SK-N-SH (cell line): ENCODE results near the gene SUMF1. TPM values are rescaled to one million over a fixed set of nuclear protein-coding genes. Genes with fewer than 3 reads are reported as not detected.

Experiments
- CTCF ChIA-PET: fragments of 300-600, 350-600 bp; formaldehyde crosslinking; extraction: SDS; loops from one replicate; lab custom pipeline; 2021; lab: Yijun Ruan, JAX
- POLR2A ChIA-PET: fragments of 350-600 bp; sonication (Branson Sonifier 250); formaldehyde crosslinking; extraction: SDS; loops from one replicate; lab custom pipeline; 2020; ENCODE audit warnings: antibody characterized with exemption, inconsistent platforms; lab: Yijun Ruan, JAX
- DNase-seq: peaks from one replicate; pipeline ENCODE4 v3.0.0; 2012
- H2AFZ ChIP-seq: fragments of 200-600 bp; sonication (generic); 2 replicates; pipeline ENCODE4 v1.8.1; 2016; ENCODE audit warnings: antibody characterized with exemption, mild to moderate bottlenecking, low read depth
- H3F3A ChIP-seq: fragments of 200-600 bp; sonication (generic); replicated peaks from 2 replicates; pipeline ENCODE3; 2016; ENCODE audit warnings: antibody characterized with exemption, mild to moderate bottlenecking; ENCODE audit not compliant: insufficient read depth
- H3K27ac ChIP-seq, 2 experiments: fragments of 200-500 bp in 1 of 2; fragments of 200-600 bp in 1 of 2; sonication (Bioruptor generic) in 1 of 2; sonication (generic), shearing (Covaris generic) in 1 of 2; 2 replicates each; pipeline versions ENCODE4 v1.5.1 to v1.6.1; 2014 to 2016; ENCODE audit warnings: low read depth in 2 of 2, inconsistent platforms in 1 of 2, low read length in 1 of 2, mild to moderate bottlenecking in 1 of 2, mixed read lengths in 1 of 2
- H3K27me3 ChIP-seq: fragments of 200-600 bp; sonication (generic), shearing (Covaris generic); 2 replicates; pipeline ENCODE4 v1.6.1; 2016; ENCODE audit warnings: mixed run types; ENCODE audit not compliant: insufficient read depth
- H3K36me3 ChIP-seq, 2 experiments: fragments of 200-500 bp in 1 of 2; fragments of 200-600 bp in 1 of 2; sonication (Bioruptor generic) in 1 of 2; sonication (generic) in 1 of 2; replicated peaks in 1 of 2; 2 replicates each; pipeline versions ENCODE3 to v1.5.1; 2014 to 2016; ENCODE audit warnings: low read length in 1 of 2, mild to moderate bottlenecking in 1 of 2; ENCODE audit not compliant: insufficient read depth in 2 of 2, control insufficient read depth in 1 of 2
- H3K4me1 ChIP-seq, 2 experiments: fragments of 200-500 bp in 1 of 2; fragments of 200-600 bp in 1 of 2; sonication (Bioruptor generic) in 1 of 2; sonication (generic), shearing (Covaris generic) in 1 of 2; 2 replicates each; pipeline versions ENCODE4 v1.5.1 to v1.6.1; 2014 to 2016; ENCODE audit warnings: low read depth in 1 of 2, low read length in 1 of 2, mixed run types in 1 of 2; ENCODE audit not compliant: insufficient read depth in 2 of 2, control insufficient read depth in 1 of 2
- H3K4me2 ChIP-seq: fragments of 200-600 bp; sonication (generic), shearing (Covaris generic); 2 replicates; pipeline ENCODE4 v1.6.1; 2017; ENCODE audit warnings: mixed run types
- H3K4me3 ChIP-seq, 2 experiments: fragments of 200-500 bp in 1 of 2; fragments of 200-600 bp in 1 of 2; sonication (Bioruptor generic) in 1 of 2; sonication (generic), shearing (Covaris generic) in 1 of 2; 2 replicates each; pipeline versions ENCODE4 v1.5.1 to v1.8.1; 2014 to 2016; ENCODE audit warnings: low read depth in 2 of 2, inconsistent platforms in 1 of 2, low read length in 1 of 2, mild to moderate bottlenecking in 1 of 2, mixed read lengths in 1 of 2, moderate library complexity in 1 of 2
- H3K79me2 ChIP-seq: fragments of 200-600 bp; sonication (generic); 2 replicates; pipeline ENCODE4 v1.8.1; 2017; ENCODE audit warnings: mild to moderate bottlenecking; ENCODE audit not compliant: insufficient read depth
- H3K9ac ChIP-seq: fragments of 200-600 bp; sonication (generic); 2 replicates; pipeline ENCODE4 v1.6.1; 2017; ENCODE audit warnings: mixed run types
- H3K9me2 ChIP-seq: fragments of 200-600 bp; sonication (generic); 2 replicates; pipeline ENCODE4 v1.6.1; 2017; ENCODE audit warnings: mixed run types
- H3K9me3 ChIP-seq: fragments of 200-600 bp; sonication (generic); 2 replicates; pipeline ENCODE4 v1.6.1; 2017; ENCODE audit warnings: mixed run types, mild to moderate bottlenecking, moderate library complexity
- H4K20me1 ChIP-seq: fragments of 200-600 bp; sonication (generic); 2 replicates; pipeline ENCODE4 v1.6.1; 2017; ENCODE audit warnings: mild to moderate bottlenecking, mixed run types; ENCODE audit not compliant: insufficient read depth
- ELF1 ChIP-seq: IDR thresholded peaks from 2 replicates; pipeline ENCODE4 v1.4.0; 2012
- EP300 ChIP-seq, 2 experiments: IDR thresholded peaks; 2 replicates each; pipeline versions ENCODE4 v1.4.0 to v1.6.1; 2012; ENCODE audit warnings: borderline replicate concordance in 1 of 2, low read depth in 1 of 2, low read length in 1 of 2
- EZH2phosphoT487 ChIP-seq: fragments of 200-600 bp; sonication (generic); IDR thresholded peaks from 2 replicates; pipeline ENCODE4 v1.6.1; 2017; ENCODE audit warnings: low read depth, mixed run types, mild to moderate bottlenecking, antibody characterized with exemption, moderate library complexity, borderline replicate concordance
- FOXJ3 ChIP-seq: sonication (generic); formaldehyde crosslinking; IDR thresholded peaks from 2 replicates; pipeline ENCODE4 v1.5.1; 2020; ENCODE audit warnings: mild to moderate bottlenecking, missing genetic modification reagents
- FOXM1 ChIP-seq: IDR thresholded peaks from 2 replicates; pipeline ENCODE4 v1.4.0; 2012; ENCODE audit warnings: low read depth, mild to moderate bottlenecking
- GABPA ChIP-seq: IDR thresholded peaks from 2 replicates; pipeline ENCODE4 v1.4.0; 2012; ENCODE audit warnings: low read depth, mild to moderate bottlenecking
- GATA2 ChIP-seq: sonication (generic); formaldehyde crosslinking; IDR thresholded peaks from 2 replicates; pipeline ENCODE4 v1.5.0; 2020; ENCODE audit warnings: mild to moderate bottlenecking, missing genetic modification reagents
- MXI1 ChIP-seq: IDR thresholded peaks from 2 replicates; pipeline ENCODE4 v1.6.1; 2012; ENCODE audit warnings: mild to moderate bottlenecking, low read depth, low read length, improper control_type of control experiment
- POLR2AphosphoS5 ChIP-seq: IDR thresholded peaks from 2 replicates; pipeline ENCODE4 v1.6.1; 2012; ENCODE audit warnings: low read depth, low read length
- RCOR1 ChIP-seq: fragments of 150-350 bp; IDR thresholded peaks from 2 replicates; pipeline ENCODE4 v1.6.1; 2017; ENCODE audit warnings: antibody characterized with exemption, low read length
- RFX5 ChIP-seq: IDR thresholded peaks from 2 replicates; pipeline ENCODE4 v1.6.1; 2012; ENCODE audit warnings: mild to moderate bottlenecking, improper control_type of control experiment, low read length
- SMC3 ChIP-seq: IDR thresholded peaks from 2 replicates; pipeline ENCODE4 v1.6.1; 2012; ENCODE audit warnings: low read depth, low read length, improper control_type of control experiment
- YY1 ChIP-seq: IDR thresholded peaks from 2 replicates; pipeline ENCODE4 v1.4.0; 2012; ENCODE audit warnings: low read depth, mild to moderate bottlenecking
- WGBS: methylation state at CpG from one replicate; pipeline ENCODE4 v1.1.6; 2017; ENCODE audit warnings: low lambda C conversion rate; 5-methylcytosine and 5-hydroxymethylcytosine counted together
- polyA plus RNA-seq, 3 experiments: library from polyadenylated mRNA; depleted of rRNA; stranded (reverse); fragments of >200 nt; gene quantifications; 2 replicates each; pipeline ENCODE4 v1.2.3, GENCODE V29; 2012
- TF ChIP-seq, protein P1 (sequence below): fragments of 150-350 bp; IDR thresholded peaks from 2 replicates; pipeline ENCODE4 v1.6.1; 2016; ENCODE audit warnings: mild to moderate bottlenecking, low read depth, low read length
- TF ChIP-seq, protein P2 (sequence below): fragments of 200-600 bp; sonication (generic); IDR thresholded peaks from 2 replicates; pipeline ENCODE4 v1.6.1; 2017; ENCODE audit warnings: antibody characterized with exemption, mild to moderate bottlenecking, moderate library complexity
- TF ChIP-seq, protein P3 (sequence below): IDR thresholded peaks from 2 replicates; pipeline ENCODE4 v1.6.1; 2012; ENCODE audit warnings: mild to moderate bottlenecking, low read depth, low read length, moderate library complexity
- TF ChIP-seq, protein P4 (sequence below): fragments of 150-350 bp; IDR thresholded peaks from 2 replicates; pipeline ENCODE4 v1.6.1; 2017; ENCODE audit warnings: antibody characterized with exemption, low read length, low read depth, borderline replicate concordance
- TF ChIP-seq, protein P5 (sequence below): IDR thresholded peaks from 2 replicates; pipeline ENCODE4 v1.4.0; 2012; ENCODE audit warnings: low read depth, borderline replicate concordance

The SUMF1 gene
- polyA plus RNA-seq, 1 of the 3 experiments (the other 2 are of a cell fraction) = 56.9 TPM

DNA sequence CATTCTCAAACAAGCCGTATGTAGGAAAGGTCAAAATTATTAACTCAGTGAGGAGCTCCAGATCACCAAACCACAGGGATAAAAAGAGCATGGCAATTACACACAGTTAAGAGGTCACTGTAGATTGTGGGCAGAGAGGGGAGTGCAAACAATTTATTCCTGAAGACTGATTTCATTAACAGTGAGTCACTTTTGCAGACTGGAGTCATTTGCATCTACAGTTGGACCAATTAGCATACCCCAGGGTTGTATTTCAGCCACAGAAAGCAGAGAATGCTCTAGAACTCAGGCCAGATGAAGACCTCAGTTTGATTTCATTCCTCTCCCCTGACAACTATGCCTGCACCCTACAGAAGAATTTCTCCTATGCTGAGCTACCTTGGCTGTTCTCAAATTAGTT is 123.8 kb downstream of the SUMF1 start:
- no peak for DNase-seq
- Histone ChIP-seq H3K27ac (peak overlapping the region; percentile 27 to 43), H3K4me1 (peaks cover 5% of the 10 kb centered on the region in 2 experiments; a peak in 2 of 4 replicates), H3K4me3 (no peak overlapping the region), H3K9me2 (no peaks in the 10 kb centered on the region), H3F3A (no peaks in the 10 kb centered on the region), H3K27me3 (no peaks in the 10 kb centered on the region), H4K20me1 (no peaks in the 10 kb centered on the region), H3K4me2 (no peak overlapping the region), H3K9ac (no peak overlapping the region), H3K79me2 (no peaks in the 10 kb centered on the region), H3K9me3 (no peaks in the 10 kb centered on the region), H2AFZ (no peak overlapping the region), H3K36me3 (no peaks in the 10 kb centered on the region)
- 32% methylated on average over 1 of the region's 1 CpG for WGBS
- POLR2A ChIA-PET = no interaction called here
- CTCF ChIA-PET = interaction anchor here (0.7 to 4.6 kb wide), 2 partner anchors 9 to 290 kb away, joined by 4 to 28 read pairs; no protein-coding TSS in a partner anchor
- TF ChIP-seq, protein P1, sequence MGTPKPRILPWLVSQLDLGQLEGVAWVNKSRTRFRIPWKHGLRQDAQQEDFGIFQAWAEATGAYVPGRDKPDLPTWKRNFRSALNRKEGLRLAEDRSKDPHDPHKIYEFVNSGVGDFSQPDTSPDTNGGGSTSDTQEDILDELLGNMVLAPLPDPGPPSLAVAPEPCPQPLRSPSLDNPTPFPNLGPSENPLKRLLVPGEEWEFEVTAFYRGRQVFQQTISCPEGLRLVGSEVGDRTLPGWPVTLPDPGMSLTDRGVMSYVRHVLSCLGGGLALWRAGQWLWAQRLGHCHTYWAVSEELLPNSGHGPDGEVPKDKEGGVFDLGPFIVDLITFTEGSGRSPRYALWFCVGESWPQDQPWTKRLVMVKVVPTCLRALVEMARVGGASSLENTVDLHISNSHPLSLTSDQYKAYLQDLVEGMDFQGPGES = no peak
- no peak for TF ChIP-seq GABPA
- TF ChIP-seq ELF1 = no peak
- TF ChIP-seq, protein P2, sequence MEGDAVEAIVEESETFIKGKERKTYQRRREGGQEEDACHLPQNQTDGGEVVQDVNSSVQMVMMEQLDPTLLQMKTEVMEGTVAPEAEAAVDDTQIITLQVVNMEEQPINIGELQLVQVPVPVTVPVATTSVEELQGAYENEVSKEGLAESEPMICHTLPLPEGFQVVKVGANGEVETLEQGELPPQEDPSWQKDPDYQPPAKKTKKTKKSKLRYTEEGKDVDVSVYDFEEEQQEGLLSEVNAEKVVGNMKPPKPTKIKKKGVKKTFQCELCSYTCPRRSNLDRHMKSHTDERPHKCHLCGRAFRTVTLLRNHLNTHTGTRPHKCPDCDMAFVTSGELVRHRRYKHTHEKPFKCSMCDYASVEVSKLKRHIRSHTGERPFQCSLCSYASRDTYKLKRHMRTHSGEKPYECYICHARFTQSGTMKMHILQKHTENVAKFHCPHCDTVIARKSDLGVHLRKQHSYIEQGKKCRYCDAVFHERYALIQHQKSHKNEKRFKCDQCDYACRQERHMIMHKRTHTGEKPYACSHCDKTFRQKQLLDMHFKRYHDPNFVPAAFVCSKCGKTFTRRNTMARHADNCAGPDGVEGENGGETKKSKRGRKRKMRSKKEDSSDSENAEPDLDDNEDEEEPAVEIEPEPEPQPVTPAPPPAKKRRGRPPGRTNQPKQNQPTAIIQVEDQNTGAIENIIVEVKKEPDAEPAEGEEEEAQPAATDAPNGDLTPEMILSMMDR = no peak
- no peak for TF ChIP-seq GATA2 (CRISPR knock-in tag)
- TF ChIP-seq, protein P3, sequence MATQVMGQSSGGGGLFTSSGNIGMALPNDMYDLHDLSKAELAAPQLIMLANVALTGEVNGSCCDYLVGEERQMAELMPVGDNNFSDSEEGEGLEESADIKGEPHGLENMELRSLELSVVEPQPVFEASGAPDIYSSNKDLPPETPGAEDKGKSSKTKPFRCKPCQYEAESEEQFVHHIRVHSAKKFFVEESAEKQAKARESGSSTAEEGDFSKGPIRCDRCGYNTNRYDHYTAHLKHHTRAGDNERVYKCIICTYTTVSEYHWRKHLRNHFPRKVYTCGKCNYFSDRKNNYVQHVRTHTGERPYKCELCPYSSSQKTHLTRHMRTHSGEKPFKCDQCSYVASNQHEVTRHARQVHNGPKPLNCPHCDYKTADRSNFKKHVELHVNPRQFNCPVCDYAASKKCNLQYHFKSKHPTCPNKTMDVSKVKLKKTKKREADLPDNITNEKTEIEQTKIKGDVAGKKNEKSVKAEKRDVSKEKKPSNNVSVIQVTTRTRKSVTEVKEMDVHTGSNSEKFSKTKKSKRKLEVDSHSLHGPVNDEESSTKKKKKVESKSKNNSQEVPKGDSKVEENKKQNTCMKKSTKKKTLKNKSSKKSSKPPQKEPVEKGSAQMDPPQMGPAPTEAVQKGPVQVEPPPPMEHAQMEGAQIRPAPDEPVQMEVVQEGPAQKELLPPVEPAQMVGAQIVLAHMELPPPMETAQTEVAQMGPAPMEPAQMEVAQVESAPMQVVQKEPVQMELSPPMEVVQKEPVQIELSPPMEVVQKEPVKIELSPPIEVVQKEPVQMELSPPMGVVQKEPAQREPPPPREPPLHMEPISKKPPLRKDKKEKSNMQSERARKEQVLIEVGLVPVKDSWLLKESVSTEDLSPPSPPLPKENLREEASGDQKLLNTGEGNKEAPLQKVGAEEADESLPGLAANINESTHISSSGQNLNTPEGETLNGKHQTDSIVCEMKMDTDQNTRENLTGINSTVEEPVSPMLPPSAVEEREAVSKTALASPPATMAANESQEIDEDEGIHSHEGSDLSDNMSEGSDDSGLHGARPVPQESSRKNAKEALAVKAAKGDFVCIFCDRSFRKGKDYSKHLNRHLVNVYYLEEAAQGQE = no peak
- TF ChIP-seq RCOR1 = no peak
- TF ChIP-seq EZH2phosphoT487 = no peak
- TF ChIP-seq SMC3 = no peak
- TF ChIP-seq POLR2AphosphoS5 = no peak
- no peak for TF ChIP-seq FOXM1
- no peak for TF ChIP-seq YY1
- TF ChIP-seq, protein P4, sequence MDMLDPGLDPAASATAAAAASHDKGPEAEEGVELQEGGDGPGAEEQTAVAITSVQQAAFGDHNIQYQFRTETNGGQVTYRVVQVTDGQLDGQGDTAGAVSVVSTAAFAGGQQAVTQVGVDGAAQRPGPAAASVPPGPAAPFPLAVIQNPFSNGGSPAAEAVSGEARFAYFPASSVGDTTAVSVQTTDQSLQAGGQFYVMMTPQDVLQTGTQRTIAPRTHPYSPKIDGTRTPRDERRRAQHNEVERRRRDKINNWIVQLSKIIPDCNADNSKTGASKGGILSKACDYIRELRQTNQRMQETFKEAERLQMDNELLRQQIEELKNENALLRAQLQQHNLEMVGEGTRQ = no peak
- TF ChIP-seq FOXJ3 (CRISPR knock-in tag) = no peak
- TF ChIP-seq MXI1 = no peak
- TF ChIP-seq EP300 (IDR thresholded peaks at IDR 0.05; ENCODE audit: borderline replicate concordance in 1 of 2, low read depth in 1 of 2, low read length in 1 of 2) = no peak
- no peak for TF ChIP-seq RFX5
- TF ChIP-seq, protein P5, sequence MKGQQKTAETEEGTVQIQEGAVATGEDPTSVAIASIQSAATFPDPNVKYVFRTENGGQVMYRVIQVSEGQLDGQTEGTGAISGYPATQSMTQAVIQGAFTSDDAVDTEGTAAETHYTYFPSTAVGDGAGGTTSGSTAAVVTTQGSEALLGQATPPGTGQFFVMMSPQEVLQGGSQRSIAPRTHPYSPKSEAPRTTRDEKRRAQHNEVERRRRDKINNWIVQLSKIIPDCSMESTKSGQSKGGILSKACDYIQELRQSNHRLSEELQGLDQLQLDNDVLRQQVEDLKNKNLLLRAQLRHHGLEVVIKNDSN = no peak
